GF-D8 (cell line): ENCODE data around the gene DBI.
A peak's percentile ranks its signal among the peaks of the same experiment; 100 is the strongest.
"Not testable (repeated sequence)": the region's sequence is repeated elsewhere in the genome, so short reads cannot be mapped to it uniquely, and the experiment has no call there.

ENCODE experiments used
- DNase-seq: peaks from one replicate; lab custom pipeline; 2025; lab: John Stamatoyannopoulos, UW

DBI gene

DNA sequence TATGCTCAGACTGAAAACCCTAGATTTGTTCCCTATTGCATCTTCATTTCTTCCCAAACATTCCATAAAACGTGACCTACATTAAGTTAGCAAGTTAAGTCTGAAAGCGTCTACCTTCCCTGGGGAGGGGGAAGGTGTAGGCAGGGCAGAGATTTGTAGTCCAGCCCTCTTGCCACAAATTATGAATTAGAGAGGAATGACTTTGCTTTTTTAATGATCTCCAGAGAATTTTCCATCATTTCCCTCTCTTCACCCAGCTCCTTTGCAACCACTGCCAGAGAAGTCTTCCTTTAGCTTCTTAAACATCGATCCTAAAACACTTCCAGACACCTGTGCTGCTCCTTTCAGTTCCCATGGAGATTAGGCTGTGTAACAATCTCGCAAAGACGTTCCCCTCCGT, 1.3 kb upstream of the DBI start:
- DNase-seq, result no peak

DNA sequence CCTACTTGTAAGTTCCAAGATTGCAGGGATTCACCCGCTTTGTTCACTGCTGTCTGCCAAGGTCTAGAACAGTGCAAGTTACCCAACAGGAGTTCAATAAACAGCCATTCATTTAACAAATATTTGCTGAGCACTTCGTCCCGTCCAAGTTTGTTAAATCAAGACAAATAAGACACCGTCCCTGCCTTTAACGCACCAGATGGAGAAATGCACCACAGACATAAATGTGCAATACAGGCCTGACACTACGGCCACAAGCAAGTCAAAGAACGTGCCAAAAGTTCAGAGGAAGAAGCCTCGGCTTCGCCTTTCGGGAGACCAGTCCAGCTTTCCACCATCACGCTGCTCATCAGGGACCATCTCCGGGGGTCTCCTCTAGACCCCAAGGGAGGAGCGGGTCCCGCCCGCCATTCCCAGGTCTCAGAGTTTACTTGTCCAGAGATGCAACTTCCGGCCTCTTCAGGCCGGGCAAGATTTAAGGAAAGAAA, 572 bp upstream of the DBI start:
- DNase-seq, result peak; percentile 28

DNA sequence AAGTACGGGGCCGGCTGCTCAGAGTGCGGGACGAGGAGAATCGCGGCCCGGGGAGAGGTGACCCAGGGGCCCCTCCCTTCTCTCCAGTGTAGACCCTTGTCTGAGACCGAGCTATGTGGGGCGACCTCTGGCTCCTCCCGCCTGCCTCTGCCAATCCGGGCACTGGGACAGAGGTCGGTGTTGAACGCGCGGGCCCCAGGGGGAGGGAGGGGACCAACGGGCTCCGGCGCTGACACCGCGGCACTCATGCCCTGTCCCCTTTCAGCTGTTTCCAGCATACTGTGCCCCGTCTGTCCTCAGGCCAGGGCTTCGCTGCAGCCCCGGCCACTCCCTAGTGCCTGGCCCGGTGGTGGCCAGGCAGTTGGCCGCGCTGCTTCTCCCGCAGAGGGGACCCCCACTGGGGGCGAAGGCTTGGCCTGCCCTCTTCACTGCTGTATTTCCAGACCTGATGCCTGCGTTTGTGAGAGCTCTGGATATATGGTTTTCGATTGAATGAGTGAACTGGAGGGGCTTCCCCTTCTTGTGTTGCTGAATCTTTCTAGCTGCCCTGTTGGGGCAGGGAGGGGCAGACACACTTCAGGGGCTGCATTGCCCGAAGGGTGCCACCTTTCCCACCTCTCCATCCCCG, 809 bp downstream of the DBI start:
- DNase-seq, result no peak

DNA sequence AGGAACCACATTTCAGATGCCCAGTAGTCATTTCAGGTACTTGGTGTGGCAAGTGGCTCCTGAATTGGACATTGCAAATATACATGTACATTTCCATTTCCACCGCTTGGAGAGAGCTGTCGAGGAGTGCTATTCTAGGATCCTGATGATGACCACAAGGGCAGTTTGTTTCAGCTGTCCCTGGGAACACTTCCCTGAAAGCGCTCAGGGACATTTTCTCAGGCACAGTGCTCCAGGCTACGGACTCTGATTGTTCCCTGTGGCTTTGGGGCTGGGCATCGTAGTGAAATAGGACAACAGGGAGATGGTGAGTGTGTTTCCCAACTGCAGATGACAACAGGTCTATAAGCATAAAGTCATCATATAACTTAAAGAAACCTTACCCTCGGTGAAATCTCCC, 3.1 kb downstream of the DBI start:
- no peak for DNase-seq

DNA sequence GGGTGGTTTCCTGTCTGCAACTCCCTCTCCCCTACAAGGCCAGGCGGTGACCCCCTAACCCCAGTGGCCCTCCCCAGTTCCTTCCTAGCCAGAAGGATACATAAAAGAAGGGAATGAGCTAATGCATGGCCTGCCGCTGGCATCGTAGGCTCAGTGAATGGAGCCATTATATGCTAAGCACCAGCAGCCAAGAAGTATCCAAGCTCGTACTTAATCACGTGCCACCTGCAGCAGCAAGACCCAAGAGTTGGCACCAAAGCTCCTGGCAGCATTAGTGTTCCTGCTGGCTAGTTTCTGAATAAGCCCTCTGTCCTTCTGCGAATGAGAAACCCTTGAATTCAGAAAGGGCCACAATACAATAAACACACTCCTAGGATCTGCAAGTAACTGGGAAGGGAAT, 4.3 kb downstream of the DBI start:
- DNase-seq, result no peak

DNA sequence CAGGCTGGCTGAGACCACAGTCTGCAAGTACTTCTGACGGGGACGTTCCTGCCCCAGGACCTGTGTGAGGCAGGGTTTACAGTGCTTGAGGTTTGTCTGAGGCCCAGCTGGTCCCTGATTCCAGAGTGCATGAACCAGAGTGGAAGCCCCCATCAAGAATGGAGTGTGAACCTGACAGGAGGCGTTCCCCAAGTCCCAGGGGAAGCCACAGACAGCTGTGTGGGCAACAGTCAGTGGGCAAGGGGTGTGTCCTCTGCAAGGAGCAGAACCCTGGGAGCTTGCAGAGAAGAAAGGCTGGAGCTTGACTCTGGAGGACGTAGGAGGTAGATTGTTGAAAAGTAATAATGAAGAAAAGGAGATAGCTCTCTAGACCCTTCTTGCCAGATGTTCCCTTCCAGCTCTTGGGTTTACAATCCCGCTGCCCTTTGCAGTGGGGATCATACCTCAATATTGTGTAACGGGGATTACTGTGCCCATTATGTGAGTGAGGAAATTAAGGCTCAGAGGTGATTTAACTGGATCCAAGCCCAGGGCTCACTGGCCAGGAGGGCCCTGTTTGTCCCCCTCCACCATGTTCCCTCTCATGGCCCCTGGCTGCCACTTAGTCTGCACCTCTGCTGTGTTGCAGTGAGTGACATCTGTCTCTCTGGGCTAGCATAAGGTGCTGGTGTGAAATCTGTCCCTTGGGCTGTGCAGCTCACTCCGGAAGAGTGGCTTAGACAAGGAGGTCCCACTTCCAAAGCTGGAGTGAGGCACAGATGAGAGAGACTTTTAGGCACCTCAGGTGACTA, 6.2 kb downstream of the DBI start:
- peak; percentile 54 for DNase-seq

DNA sequence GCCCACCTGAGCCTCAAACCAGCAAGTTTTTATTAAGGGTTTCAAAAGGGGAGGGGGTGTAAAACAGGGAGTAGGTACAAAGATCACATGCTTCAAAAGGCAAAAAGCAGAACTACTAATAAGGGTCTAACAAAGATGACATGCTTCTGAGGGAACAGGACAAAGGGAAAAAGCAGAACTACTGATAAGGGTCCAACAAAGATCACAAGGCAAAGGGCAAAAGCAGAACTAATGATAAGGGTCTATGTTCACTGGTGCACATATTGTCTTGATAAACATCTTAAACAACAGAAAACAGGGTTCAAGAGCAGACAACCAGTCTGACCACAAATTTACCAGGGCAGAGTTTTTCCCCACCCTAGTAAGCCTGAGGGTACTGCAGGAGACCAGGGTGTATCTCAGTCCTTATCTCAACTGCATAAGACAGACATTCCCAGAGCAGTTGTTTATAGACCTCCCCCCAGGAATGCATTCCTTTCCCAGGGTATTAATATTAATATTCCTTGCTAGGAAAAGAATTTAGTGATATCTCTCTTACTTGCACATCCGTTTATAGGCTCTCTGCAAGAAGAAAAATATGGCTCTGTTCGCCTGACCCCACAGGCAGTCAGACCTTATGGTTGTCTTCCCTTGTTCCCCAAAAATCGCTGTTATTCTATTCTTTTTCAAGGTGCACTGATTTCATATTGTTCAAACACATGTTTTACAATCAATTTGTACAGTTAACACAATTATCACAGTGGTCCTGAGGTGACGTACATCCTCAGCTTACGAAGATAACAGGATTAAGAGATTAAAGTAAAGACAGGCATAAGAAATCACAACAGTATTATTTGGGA, 7.3 kb downstream of the DBI start:
- DNase-seq, result peak; percentile 32

DNA sequence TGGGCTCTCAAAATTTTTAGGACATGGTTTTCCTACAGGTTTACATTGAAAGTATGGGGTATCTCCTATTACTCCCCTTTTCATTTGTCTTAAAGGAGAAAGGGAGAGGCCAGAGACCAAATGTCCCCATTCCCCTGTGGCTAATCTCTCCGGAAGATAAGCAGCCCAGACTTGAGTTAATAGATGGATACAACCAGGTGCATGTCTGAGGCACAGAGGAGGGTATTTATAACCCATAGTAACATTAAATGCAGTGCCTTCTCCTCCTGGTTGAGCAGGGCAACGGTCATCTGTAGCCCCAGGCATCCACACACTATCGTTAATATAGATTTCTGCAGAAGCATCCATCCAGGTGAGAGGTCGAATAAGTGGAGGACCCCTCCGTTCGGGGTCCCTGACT, 9.6 kb downstream of the DBI start:
- DNase-seq, result not testable (repeated sequence)

DNA sequence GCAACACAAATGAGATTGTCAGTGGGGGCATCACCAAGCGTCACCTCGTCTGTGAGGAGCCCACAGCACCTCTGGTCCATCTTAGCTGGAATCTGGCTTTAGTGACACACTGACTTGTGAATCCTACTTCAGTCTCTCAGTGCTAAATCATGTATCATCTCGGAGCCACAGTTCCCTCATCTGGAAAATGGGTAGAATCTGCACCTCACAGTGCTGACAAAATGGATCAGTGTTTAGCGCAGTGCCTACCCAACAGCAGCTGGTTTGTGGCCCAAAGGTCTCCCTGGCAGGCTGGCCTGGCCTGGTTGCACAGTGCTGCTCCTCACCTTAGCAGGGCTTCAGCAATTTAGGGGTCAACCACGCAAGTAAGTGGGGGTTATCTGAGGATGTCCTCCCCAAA, 10.0 kb downstream of the DBI start:
- no peak for DNase-seq

DNA sequence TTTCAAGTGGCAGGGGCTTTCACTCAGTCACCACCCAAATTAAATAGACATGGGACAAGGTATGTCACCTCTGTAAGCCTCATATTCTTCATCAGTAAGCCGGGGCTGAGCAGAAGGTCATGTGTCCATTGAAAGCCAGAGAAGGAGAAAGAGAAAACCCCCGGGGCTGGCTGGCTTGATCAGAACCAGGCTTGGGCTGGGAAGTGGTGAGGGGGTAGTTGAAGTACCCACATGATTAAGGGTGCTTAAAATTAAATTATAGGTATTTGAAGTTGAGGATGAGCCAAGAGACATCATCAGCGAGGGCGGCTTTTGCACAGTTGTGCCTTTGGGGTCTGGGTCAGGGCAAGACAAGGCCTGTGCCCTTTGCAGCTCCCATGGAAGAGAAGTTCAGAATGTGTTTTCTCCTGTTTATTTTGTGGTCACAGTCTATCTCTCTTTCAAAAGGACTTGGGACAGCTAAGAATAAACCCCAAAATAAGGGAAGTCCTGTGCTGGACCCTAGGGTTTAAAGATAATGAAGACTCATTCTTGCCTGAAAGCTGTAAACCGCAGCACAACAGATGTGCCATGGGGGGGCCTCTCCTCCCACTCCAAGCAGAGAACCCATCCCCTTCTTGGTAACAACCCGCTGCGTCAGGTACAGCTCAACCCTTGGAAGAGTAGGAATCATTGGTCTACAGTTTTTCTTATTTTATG, 10.7 kb downstream of the DBI start:
- DNase-seq, result peak; percentile 83

DNA sequence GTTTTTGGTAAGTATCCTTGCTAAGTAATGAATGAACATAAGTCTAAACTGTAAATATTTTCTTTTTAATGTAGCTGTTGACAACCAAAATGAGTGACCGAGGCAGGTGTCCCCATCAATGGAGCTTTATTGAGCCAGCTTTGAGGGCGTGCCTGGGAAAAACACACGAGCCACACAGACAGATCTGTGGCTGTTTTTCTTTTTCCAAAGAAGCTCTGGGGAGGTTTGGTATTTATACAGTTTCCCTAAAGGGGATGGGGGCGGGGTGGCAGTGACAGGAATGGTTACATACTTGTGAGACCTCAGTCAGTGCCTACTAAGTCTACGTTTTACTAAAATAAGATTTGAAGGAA, 11.2 kb downstream of the DBI start:
- no peak for DNase-seq

DNA sequence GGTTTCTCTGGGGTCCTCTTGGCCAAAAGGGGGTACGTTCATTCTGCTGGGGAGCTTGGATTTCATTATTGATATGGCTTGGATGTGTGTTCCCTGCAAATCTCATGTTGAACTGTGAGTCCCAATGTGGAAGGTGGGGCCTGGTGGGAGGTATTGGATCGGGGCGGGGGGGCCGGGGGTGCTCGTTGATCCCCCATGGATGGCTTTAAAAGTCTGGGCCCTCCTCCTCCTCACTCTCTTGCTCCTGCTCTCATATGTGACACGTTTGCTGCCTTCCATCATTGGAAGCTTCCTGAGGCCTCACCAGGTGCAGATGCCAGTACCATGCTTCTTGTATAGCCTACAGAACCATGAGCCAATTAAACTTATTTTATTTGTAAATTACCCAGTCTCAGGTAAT, 11.8 kb downstream of the DBI start:
- no peak for DNase-seq

DNA sequence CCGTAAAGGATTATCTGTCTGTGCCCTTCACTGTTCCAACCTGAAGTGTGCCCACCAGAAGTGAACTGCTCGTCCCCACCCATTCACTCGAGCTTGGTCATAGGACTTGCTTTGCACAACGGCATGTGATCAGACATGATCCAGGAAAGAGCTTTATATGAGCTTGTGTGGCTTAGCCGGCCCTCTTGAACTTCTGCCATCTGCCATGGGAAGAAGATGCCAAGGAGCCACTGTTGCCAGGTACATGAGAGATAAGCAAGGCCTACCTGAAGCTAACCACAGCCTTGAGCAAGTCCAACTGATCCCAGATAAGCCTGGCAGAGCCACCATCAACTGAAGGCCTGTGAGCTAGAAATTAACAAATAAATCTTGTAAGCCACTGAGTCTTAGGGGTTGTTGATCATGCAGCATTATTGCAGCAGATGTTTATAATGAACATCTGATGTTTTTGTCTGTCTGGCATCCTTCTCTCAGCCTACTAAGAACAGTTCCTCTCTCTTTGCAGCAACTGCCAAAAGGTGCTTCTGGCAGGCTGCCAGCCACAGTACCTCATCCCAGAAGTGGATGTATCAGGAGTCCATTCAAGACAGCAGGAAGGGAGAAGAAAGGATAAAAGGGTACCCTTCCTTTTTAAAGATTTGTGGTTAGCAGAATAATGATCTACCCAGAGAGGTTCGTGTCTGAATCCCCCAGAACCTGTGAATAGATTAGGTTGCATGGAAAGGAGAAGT, 16.8 kb downstream of the DBI start:
- DNase-seq, result no peak

DNA sequence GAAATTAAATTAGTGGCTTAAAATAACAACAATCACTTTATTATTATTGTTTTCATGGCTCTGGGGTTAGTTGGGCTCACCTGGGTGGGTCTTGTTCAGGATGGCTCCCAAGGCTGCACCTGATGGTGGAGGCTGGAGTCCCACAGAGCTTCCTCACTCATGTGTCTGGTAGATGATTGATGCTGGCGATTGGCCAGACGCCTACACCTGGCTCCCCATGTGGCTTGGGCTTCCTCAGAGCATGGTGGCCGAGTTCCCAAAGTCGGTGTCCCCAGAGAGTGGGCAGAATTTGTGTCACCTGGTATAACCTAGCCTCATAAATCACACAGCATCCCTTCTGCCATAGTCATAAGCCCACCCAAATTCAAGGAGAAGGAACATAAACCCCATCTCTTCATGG, 18.2 kb downstream of the DBI start:
- DNase-seq, result no peak

DNA sequence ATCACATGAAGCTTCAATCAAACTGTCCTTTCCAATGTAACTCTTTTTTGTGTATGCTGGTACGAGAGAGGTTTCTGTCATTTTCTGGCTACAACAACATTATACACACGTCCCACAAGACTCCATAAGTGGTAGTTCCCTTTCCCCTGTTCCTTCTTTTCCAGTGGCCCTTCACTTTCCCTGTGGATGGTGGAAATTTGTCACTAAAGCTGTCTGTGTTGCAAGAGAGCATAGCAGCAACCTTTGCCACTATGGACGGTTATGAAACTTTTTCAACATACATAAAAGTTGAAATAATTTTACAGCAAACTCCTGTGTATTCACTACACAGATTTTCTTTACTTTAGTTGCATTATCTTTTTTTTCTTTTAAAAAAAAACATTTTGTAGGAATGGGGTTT, 18.7 kb downstream of the DBI start:
- peak; percentile 8 for DNase-seq

DNA sequence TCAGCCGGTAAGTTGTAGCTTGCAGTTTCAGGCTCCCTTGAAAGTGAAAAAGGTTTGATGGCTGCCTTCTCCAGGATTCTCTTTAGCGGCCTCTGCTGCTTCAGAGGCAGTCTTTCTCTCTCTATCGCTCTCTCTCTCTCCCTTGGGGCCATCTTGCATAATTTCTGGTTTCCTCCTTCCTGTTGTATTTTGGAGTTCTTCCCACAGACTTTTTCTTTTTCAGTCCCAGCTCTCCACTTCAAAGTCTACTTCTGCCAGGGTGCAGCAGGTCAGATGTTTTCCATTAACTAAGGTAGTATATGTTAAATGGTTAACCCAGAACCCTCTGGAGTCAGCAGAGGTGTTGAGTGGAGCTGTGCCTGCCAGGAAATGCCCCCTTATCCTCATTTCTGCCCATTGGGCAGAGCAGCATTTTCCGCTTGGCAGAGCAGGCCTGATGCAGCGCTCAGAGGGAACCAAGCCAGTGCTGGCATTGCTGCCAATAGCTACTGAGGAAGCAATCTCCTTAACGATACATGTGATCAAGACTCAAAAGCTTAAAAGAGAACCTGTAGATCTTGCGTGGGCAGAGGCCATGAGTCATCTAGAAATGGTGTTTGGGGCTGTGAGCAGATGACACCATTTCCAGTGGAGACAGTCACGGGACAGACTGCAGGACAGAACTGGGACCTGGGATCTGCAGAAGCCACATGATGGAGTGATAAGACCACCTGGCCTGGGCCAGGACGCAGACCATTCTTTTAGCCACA, 20.8 kb downstream of the DBI start:
- DNase-seq, result peak; percentile 93

DNA sequence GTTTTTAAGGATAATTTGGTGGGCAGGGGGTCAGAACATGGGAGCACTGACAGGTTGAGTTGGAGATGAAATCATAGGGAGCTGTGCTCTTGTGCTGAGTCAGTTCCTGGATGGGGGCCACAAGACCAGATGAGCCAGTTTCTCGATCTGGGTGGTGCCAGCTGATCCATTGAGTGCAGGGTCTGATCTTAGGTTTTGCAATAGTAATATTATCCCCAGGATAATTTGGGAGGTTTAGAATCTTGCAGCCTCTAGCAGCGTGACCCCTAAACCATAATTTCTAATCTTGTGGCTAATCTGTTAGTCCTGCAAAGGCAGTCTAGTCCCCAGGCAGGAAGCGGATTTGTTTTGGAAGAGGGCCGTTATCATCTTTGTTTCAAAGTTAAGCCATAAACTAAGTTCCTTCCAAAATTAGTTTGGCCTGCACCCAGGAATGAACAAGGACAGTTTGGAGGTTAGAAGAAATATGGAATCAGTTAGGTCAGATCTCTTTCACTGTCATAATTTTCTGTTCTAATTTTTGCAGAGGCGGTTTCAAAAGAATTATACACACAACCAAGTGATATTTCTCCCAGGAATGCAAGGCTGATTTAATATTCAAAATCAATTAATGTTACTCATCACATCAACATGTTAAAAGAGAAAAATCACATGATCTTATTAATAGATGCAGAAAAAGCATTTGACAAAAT, 23.0 kb downstream of the DBI start:
- peak; percentile 46 for DNase-seq

DNA sequence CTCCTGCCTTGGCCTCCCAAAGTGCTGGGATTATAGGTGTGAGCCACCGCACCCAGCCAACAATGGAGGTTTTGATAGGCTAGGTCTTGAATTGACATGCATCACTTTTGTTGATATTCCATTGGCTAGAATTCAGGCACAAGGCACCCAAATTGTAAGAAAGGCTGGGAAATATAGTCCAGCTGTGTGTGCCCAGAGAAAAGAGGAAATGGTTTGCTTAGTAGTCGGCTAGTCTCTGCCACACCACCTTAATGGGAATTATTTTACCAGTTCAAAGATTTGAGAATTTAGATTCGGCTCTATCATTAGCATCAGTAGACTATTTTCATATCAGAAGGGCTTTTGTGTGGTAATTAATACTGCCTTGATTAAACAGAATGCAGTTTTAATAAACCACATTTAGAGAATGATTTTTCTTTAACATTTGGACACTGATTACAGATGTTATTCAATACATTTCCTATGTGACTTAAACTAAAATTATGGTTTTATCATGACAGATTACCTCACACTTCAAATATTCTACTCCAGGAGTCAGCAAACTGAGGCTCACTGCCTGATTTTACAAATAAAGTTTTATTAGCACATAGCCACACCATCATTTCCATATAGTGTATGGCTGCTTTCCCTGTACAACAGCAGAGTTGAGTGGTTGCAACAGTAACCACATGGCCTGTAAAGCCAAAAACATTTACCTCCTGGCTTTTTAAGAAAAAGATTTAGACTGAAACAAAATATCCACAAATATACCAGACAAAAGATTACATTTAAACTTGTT, 27.4 kb downstream of the DBI start:
- no peak for DNase-seq

DNA sequence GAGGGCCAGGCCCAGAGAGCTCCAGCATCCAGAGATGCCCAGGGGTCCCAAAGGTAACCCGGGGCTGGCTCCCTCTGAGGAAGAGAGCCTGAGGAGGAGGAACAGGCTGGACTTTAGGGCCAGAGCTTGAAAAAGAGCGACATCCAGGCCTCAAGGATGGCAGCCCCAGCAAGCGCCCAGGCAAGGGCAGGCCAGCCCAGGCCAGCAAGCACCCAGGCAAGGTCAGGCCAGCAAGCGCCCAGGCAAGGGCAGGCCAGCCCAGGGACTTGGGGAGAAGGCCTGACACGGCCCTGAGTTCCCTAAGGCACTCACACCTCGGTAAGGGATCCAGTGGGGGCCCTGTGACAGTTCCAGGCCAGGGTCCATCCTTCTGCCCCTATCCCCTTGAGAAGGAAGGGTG, 30.4 kb downstream of the DBI start:
- DNase-seq, result no peak
